H1 (cell line): ENCODE results near the gene ADCY1. TPM values are rescaled to one million over a fixed set of nuclear protein-coding genes. Genes with fewer than 3 reads are reported as not detected.

ENCODE experiments used
- JUN ChIP-seq: IDR thresholded peaks from 2 replicates; pipeline ENCODE4 v1.6.1; 2011; ENCODE audit warnings: low read depth, mild to moderate bottlenecking, improper control_type of control experiment, low read length
- polyA plus RNA-seq, 7 experiments: library from polyadenylated mRNA; depleted of rRNA in 3 of 7; stranded (reverse) in 5 of 7; unstranded in 2 of 7; fragments of >200 nt in 5 of 7; fragments of 200-250 nt in 2 of 7; gene quantifications; 1 replicate in 5 of 7; 2 replicates in 1 of 7; 4 replicates in 1 of 7; pipeline versions ENCODE4 v1.2.1 to v1.2.3, GENCODE V29; 2011 to 2013; ENCODE audit warnings: missing spikeins in 2 of 7, mixed read lengths in 2 of 7
- total RNA-seq: library from RNA; stranded (reverse); fragmentation: NEBNext Ultra II Directional; extraction: Animal tissue kit (Norgen Biotek cat#: 25700); gene quantifications from 2 replicates; pipeline ENCODE4 v1.2.1, GENCODE V29; 2021

The ADCY1 gene
- total and polyA plus RNA-seq, 2 of the 8 experiments (the other 6 are each of a cell fraction or from before 2014, with no cell fraction given), result 7.9 to 26.9 TPM

GRCh38 chr7:45592230-45592991 lies 18.2 kb downstream of the ADCY1 start (continued):
- no peak for TF ChIP-seq JUN
